SH-SY5Y (cell line): ENCODE data around the gene MAP4K2.

Source experiments
- GATA2 ChIP-seq: IDR thresholded peaks from 2 replicates; pipeline ENCODE4 v1.6.1; 2011; ENCODE audit warnings: mild to moderate bottlenecking, low read depth, low read length
- GATA3 ChIP-seq: IDR thresholded peaks from 2 replicates; pipeline ENCODE4 v1.6.1; 2011; ENCODE audit warnings: low read depth, mild to moderate bottlenecking, low read length, moderate library complexity

Gene MAP4K2

DNA sequence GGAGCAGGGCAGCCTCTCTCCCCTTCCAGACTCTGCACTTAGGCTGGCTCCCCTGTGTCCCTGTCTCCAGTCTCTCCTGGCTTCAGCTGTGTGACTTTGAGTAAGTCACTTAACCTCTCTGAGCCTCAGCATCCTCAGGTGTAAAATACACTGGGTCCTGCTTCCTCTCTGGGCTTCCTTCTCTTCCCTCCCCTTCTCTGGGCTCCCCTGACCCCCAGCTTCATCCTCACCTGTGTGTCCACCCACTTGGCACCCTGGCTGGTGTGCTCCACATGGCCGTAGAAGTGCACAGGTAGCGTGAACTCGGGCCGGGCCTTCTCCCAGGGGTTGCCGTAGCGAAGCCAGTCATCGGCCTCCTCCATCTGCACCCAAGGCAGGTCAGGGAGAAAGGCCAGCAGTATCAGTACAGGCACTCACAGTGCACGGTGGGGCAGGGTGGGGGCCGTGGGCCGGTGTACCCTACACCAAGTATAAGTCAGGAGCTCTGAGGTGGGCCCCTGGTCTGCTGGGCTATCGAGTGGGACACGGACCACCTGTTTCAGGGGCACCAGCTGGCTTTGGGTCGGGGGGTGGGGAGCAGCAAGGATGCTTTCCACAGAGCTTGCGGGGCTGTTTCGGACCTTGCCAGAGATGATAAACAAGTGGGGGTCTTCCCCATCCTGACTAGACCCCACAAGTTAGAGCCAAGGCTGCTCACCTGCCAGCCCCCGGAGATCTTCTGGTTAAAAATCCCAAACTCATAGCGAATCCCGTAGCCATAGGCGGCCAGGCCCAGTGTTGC, 45.3 kb downstream of the MAP4K2 start:
- TF ChIP-seq GATA3 (no peak), GATA2 (no peak)

DNA sequence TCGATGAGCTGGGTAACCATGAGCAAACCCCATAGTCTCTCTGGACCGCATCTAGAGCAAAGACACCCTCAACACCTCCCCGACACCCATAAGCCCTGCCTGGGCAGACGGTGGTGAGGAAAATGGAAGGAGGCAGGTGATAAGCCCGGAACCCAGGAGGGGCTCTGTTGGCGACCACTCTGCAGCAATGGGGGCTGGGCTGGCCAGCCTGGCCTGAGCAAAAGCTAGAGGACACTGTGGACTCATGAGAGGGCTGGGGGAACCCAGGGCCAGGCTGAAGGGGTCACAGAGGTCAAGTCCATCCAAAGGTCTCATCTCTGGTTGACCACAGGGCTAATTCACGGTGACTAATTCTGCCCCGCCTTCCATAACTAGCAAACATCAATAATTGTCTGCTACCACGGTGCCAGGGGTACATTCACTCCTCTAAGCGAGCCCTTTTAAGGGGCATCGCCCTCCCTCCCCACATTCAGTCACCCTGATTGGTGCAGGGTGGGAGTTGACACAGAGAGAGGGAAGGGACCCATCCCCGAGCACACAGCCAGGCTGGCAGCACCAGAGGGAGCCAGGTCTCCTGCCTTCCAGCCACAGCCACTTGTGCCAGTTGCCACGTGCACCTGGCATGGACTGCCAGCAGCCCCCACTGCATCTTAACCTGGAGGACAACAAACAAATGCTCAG, 47.2 kb downstream of the MAP4K2 start:
- TF ChIP-seq GATA3 (no peak), GATA2 (no peak)

DNA sequence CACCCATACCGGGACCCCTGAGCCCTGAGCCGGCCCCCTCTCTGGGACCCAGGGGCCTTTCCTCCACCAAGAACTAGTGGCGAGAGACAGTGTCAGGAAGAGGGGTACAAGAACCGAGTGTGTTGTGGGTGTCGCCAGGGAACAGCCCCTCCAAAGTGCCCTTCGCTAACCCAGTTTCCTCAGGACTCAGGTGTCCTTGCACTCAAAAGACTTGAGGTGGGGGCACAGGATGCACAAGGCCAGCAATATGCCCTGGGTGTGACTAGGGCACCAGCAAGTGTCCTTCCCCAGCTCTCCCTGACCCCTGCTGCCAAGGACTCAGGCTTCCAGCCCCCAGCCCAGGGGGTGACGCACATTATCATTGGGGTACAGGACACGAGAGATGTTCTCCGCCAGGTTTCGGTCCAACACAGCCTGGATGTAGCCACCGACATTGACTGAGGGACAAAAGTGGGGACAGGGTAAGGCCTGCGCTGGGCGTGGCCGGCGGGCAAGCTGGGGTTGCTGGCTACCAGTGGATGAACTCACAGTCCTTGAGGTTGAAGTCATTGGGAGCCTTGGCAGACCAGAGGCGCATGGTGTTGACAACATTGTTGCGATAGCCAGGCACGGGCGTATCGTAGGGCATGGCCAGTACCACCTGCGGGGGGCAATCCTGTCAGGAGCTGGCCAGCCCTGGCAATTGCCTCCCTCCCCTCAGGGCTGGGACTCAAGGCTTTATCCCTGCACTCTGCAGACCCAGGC, 47.9 kb downstream of the MAP4K2 start:
- TF ChIP-seq GATA3 (no peak), GATA2 (no peak)

DNA sequence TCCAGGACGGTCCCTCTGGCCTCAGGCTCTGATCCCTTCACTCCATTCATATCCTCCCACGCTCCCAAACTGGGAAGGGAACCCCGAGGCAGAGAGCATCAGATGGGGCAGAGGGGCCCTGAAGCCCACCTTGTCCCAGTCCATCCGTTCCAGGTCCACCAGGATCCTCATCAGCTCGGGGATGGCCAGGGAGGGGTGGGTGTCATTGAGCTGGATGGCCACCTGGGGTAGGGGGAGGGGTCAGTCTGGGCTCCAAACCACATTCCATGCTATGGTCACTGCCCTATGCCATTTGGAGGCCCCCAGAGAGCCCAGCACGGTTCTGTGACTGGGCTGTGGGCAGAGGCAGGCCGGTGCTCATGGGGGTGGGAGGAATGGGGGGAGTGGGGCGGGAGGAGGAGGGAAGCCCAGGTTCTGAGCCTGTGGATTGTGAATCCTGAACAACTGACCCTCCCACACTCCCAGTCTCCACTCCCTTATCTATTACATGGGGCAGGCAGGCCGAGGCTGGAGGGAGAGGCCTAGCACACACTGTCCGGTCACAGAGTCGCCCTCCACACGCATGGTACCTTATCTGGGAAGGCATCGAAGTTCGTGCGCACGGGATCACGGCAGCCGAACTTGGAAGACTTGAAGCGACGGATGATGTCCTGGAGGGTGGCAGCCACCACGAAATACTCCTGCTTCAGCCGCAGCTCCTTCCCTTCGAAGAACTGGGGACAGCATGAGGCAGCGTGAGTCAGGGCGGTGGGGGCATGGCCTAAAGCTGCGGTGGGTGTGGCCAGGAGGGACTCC, 48.7 kb downstream of the MAP4K2 start:
- no peak for TF ChIP-seq GATA3
- no peak for TF ChIP-seq GATA2

DNA sequence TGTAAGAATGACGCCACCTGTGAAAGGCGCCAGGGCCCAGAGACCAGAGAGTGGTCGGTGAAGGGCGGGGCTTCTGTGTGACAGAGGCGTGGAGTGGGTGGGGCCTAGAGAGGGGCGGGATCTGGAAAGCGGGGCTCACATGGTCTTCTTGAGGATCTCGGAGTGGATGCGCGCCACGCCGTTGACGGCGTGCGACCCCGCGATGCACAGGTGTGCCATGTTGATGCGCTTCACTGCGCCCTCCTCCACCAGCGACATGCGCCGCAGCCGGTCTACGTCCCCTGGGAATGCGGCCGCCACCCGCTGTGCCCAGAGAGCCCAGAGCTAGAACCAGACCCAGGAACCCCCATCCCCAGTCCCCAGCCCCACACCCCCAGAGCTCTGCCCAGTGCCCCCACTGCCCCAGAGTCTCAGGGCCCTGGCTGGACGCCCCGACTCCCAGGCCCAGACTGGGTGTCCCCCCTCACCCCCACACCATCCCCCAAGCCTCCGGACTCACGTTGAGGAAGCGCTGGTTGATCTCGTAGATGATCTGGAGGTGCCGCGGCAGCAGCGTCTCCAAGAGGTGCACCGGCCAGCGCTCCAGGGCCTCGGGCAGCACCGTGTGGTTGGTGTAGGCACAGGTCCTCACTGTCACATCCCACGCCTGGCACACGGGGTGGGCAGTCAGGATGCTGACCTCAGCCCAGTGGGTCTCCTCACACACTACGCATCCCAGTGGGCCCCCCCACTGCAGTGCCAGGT, 49.5 kb downstream of the MAP4K2 start:
- TF ChIP-seq GATA2 (no peak), GATA3 (no peak)

DNA sequence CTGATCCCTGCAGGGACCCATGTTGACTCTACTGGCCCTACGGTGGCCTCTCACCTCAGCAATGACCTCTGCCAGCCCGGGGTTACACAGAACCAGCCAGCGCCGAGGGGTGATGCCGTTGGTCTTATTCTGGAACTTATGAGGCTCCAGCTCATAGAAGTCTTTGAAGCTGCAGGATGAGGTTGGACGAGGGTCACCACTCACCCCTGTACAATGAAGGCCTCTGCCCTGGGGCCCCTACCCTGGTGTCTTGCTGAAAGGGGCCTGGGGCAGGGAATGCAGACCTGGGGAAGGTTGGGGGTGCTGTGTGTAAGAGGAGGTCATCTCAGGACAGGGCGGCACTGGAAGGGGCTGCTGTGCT, 50.0 kb downstream of the MAP4K2 start:
- no peak for TF ChIP-seq GATA2

DNA sequence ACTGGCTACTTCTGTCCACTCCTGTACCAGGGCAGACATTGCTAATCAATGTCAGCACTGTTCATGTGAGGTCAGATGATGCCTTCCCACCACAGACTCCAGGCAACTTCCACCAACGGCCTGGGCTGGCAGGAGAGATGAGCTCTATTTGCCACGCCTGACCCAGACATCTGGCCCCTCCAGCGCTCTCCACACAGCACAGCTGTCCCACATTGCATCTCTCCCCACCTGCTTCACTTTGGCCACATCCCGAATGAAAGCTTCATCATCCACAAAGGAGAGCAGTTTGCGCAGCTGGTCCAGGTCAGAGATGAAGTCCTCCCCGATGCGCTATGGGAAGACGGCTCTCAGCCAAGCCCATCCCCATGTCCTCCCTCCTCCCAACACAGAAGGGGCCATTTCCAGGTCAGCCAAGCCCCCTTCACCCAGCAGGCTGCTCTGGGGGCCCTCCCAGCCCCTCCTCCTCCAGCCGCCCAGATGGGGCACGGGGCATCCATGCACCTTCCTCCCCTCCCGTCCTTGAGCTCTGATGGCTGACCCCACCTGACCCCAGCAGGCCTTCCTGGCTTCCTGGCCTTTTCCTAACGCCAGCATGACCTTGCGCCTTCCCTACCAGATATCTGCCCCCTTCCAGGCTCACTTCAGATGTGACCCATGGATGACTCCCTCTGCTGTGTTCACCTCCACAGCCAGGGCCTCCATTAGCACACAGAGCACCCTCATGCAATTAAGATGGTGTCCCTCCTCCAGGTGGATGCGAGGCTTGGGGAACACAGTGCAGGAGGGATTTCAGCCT, 50.6 kb downstream of the MAP4K2 start:
- no peak for TF ChIP-seq GATA2
- TF ChIP-seq GATA3: no peak

DNA sequence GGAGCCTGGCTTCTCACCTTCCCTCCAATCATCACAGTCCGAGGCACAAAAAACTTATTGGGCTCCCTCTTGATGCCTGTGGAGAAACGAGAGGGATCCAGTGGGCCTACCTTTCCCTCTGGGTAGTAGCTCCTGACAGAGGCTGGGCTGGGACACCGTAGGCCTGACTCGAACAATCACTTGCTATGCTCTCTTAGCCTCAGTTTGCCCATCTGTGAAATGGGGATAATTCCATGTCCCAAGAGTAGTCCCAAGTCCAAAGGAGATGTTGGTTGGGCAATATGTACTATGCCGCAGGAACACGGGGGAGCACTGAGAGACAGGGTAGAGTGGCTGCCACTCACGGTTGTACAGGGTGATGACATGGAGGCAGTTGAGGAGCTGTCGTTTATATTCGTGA, 51.4 kb downstream of the MAP4K2 start:
- TF ChIP-seq GATA2 (no peak), GATA3 (no peak)

DNA sequence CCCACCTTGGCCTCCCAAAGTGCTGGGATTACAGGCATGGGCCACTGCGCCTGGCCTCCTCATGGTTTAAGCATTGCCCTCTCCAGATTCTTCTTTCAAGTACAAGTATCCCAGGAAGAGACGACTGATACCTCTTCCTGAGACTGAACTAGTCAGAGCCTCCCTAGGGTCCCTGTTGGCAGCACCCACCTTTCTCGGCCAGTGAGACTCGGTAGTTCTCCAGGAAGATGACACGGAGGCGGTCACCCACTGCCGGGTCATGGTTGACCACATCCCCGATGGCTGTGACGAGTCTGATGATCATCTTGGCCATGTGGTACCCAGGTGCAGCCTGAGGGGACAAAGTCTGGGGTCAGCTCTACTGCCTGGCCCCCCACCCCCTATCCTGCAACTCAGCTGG, 51.9 kb downstream of the MAP4K2 start:
- TF ChIP-seq GATA2 (no peak), GATA3 (no peak)

DNA sequence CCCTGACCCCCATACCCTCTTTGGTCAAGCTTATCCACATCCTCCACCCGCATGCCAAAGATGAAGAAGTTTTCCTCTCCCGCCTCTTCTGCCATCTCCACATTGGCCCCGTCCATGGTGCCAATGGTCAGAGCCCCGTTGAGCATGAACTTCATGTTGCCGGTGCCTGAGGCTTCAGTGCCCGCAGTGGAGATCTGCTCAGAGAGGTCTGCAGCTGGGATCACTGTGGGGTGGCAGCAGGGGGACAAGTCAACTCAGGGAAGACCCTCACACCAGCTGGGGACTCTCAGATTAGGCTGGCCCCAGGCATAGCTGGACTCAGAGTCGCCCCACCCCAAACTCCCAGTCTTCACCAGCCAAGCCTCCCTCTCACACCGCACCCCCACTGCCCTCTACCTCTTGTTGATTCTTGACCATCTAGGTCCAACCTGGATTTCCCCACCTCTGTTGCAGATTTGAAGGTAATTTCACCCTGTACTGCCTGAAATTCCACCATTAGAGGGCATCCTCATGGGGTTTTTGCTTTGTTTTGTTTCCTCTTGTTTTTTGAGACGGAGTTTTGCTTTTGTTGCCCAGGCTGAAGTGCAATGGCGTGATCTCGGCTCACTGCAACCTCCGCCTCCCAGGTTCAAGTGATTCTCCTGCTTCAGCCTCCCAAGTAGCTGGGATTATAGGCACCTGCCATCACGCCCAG, 52.5 kb downstream of the MAP4K2 start:
- TF ChIP-seq GATA2: no peak
- no peak for TF ChIP-seq GATA3

DNA sequence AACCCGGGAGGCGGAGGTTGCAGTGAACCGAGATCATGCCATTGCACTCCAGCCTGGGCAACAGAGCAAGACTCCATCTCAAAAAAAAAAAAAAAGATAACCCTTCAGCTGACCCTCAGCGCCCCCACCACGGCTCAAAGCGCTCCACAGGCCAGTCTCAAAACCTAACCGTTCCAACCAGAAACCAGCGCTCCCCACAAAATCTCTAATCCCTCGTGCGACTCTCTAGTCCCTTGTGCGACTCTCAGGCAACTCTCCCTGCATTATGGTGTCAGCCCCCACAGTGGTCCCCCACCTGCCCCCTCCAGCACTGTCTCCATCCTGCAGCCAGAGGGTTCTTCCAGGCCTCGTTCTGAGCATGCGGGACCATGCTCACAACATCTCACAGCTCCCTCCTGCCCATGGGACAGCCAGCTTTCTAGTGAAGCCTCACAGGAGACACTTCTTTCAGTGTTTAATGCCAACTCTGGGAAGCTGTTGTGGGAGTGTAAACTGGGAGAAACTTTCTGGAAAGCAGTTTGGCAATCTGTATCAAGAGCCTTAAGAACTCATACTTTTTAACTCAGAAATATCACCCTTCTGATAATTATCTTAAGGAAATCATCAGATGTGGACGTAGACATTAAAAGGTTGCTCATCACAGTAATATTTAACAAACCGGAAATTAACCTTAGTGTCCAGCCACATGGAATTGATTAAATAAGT, 54.9 kb downstream of the MAP4K2 start:
- no peak for TF ChIP-seq GATA2
- TF ChIP-seq GATA3: no peak

DNA sequence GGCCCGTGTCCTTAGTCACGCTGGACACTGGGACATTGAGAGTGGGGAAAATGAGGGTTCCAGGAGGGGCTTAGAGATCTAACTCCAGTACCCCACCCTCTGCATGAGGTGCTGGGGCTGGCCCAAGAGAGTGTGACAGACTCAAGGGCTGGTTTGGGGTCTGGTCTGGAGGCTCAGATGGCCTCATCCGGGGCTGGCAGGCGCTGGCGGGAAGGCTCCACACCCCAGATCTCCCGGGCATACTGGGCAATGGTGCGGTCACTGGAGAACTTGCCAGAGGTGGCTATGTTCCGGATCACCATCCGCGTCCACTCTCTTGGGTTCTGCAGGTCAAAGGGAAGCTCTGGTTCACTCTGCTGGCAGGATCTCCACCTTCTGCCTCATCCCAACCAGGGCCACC, 56.5 kb downstream of the MAP4K2 start:
- no peak for TF ChIP-seq GATA2
- TF ChIP-seq GATA3: no peak
